Astrocyte of the spinal cord (primary cell): ENCODE results near the gene NHS.
A peak's percentile ranks its signal among the peaks of the same experiment; 100 is the strongest.

ENCODE experiments used
- DNase-seq: peaks from one replicate; pipeline ENCODE4 v3.0.0; 2011; ENCODE audit warnings: low read depth, low spot score
- H3K4me3 ChIP-seq: 2 replicates; pipeline ENCODE4 v1.5.1; 2011; ENCODE audit warnings: low read depth, mild to moderate bottlenecking, low read length, moderate library complexity
- in situ Hi-C: cut with HindIII; loops from 2 replicates; pipeline ENCODE4 v1.10.0; 2017; ENCODE audit warnings: low sequenced_read_pairs
- TF ChIP-seq, protein P1 (sequence below): IDR thresholded peaks from 2 replicates; pipeline ENCODE4 v1.5.1; 2012; ENCODE audit warnings: low read depth, mild to moderate bottlenecking, low read length, inconsistent platforms

The NHS gene

DNA sequence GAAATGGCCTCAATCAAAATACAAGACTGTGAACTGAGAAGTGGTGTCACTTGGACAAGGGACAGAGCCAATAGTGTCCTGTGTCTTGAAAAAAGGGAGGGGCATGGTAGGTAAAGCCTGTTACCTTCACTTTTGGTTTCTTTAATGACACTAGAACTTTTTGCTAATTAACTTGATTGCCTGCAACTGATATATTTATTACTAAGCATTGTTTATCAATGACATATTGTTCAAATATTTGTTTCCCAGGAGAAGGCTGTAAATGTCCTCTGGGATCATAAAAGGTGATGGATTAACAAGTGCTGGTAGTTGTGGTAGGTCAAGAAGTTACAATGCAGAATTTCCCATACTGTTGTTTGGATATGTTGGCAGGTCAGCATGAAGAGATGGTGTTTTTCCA, 268.5 kb downstream of the NHS start:
- DNase-seq: no peak
- no peak overlapping the region for H3K4me3 ChIP-seq
- in situ Hi-C loops: no loop called here
- TF ChIP-seq, protein P1, sequence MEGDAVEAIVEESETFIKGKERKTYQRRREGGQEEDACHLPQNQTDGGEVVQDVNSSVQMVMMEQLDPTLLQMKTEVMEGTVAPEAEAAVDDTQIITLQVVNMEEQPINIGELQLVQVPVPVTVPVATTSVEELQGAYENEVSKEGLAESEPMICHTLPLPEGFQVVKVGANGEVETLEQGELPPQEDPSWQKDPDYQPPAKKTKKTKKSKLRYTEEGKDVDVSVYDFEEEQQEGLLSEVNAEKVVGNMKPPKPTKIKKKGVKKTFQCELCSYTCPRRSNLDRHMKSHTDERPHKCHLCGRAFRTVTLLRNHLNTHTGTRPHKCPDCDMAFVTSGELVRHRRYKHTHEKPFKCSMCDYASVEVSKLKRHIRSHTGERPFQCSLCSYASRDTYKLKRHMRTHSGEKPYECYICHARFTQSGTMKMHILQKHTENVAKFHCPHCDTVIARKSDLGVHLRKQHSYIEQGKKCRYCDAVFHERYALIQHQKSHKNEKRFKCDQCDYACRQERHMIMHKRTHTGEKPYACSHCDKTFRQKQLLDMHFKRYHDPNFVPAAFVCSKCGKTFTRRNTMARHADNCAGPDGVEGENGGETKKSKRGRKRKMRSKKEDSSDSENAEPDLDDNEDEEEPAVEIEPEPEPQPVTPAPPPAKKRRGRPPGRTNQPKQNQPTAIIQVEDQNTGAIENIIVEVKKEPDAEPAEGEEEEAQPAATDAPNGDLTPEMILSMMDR: no peak

GRCh38 chrX:17644001-17644400, 269.0 kb downstream of the NHS start:
- in situ Hi-C loops: no loop called here
- no peak overlapping the region for H3K4me3 ChIP-seq
- DNase-seq: no peak
- TF ChIP-seq, protein P1: no peak

DNA sequence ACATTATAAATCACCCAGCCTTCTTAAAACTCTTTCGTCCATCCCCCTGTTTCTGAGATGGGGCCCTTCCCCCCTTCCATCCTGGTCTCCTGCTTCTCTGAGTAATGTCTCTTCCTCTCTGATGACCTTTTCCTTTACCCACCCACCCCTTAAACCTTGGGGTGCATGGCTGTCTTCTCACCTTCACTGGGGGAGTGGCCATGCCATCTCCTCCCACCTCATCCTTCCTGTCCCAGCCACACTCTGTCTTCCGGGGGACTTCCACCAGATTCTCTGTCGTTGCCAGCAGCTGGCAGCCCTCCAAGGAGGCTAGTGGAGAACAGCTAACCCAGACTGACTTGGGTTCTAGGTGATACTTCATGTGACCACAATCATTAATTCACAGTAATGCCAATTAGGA, 279.1 kb downstream of the NHS start:
- DNase-seq: no peak

DNA sequence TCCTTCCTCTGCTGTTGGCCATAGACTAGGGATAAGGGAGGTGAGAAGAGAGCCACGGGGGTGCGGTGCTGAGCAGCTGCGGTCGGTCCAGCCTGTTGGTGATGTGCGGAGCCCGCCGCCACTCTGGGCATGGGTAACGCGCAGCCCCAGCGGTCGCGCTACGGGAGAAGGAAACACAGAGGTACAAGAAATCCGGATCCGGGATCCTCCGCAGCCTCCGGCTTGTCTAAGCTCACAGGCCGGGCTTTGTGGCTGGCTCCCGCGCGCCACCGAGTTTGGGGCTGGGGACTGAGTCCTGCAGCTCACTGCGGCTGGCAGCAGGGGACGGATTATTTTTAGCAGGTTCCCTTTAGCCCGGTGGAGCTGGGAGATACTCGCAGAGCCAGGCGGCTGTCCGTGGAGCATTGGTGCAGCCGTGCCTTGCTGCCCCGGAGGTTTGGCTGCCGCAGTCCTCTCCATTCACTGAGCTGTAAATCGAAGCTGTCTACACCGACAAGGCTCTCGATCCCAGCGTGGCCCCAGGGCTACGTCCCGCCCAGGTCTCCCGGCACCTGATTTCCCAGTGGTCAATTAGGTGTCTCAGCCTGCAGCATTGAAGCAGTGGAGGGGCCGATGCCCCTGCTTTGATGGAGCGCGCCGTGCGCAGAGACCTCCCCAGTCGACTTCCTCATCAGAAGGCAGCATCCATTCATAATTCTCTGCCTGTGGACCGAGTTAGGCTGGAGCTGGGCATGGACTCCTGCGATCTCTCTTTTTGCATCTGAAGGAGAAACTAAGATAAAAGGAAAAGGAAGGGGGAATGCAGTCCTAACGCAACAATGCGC, 280.4 kb downstream of the NHS start:
- peak overlapping the region; percentile 26 for H3K4me3 ChIP-seq
- peak; percentile 22 for DNase-seq
- TF ChIP-seq, protein P1: no peak
- in situ Hi-C loops: no loop called here

More for the DNA sequence above, 279.1 kb downstream of the NHS start:
- in situ Hi-C loops: no loop called here
- H3K4me3 ChIP-seq: no peak overlapping the region
- TF ChIP-seq, protein P1: no peak

DNA sequence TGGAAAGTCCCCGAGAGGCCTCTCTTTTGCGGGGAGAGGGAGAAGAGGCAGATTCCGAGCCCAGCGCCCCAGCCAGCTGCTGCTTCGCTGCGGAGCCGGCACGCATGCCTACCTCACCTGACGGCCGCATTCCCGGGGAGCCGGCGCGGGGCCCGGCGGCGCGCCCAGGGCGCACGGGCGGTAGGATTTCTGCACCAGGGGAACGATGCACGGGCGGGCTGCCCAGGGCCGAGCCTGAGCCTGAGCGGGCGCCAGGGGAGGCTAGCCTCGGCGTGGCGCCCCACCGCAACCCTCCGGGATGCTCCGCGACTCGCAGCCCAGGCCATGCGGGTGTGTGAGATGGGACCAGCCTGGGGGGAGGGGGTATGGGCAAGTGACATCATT, 281.0 kb downstream of the NHS start:
- H3K4me3 ChIP-seq: peak overlapping the region; percentile 26
- in situ Hi-C loops: no loop called here
- DNase-seq: no peak

GRCh38 chrX:17656556-17656955, 281.6 kb downstream of the NHS start:
- TF ChIP-seq, protein P1: no peak
- in situ Hi-C loops: no loop called here
- no peak for DNase-seq
- H3K4me3 ChIP-seq: peak overlapping the region; percentile 16

More for the DNA sequence above, 281.0 kb downstream of the NHS start:
- TF ChIP-seq, protein P1: no peak
